CD8-positive, alpha-beta memory T cell (primary cell): ENCODE results near the gene CLEC4C. TPM values are rescaled to one million over a fixed set of nuclear protein-coding genes. Genes with fewer than 3 reads are reported as not detected.
A peak's percentile ranks its signal among the peaks of the same experiment; 100 is the strongest.

ENCODE experiments used
- CTCF ChIA-PET: fragments of 350-600 bp; sonication (Branson Sonifier 250); formaldehyde crosslinking; loops from one replicate; lab custom pipeline; 2021; ENCODE audit warnings: antibody characterized with exemption; lab: Charles Lee
- POLR2A ChIA-PET: fragments of 350-600 bp; sonication (Branson Sonifier 250); formaldehyde crosslinking; loops from one replicate; lab custom pipeline; 2021; ENCODE audit warnings: antibody characterized with exemption; lab: Charles Lee
- DNase-seq, 5 donors: peaks; one replicate each; pipeline versions ENCODE4 v3.0.0 to v3.0.0-alpha.2; 2020 to 2022; ENCODE audit warnings: mixed read lengths in 1 of 5
- H3K27ac ChIP-seq: one replicate; pipeline ENCODE4 v1.7.0; 2013; ENCODE audit warnings: low read depth, mild to moderate bottlenecking, low read length, moderate library complexity
- H3K27me3 ChIP-seq: 2 replicates; pipeline ENCODE4 v1.7.0; 2013; ENCODE audit warnings: low read length, mild to moderate bottlenecking; ENCODE audit not compliant: insufficient read depth, poor library complexity, severe bottlenecking
- H3K36me3 ChIP-seq: 2 replicates; pipeline ENCODE4 v1.7.0; 2013; ENCODE audit warnings: mild to moderate bottlenecking, low read length, moderate library complexity; ENCODE audit not compliant: insufficient read depth
- H3K4me1 ChIP-seq: 2 replicates; pipeline ENCODE4 v1.7.0; 2013; ENCODE audit warnings: mild to moderate bottlenecking, low read length, moderate library complexity; ENCODE audit not compliant: insufficient read depth
- H3K4me3 ChIP-seq: 2 replicates; pipeline ENCODE4 v1.7.0; 2013; ENCODE audit warnings: mild to moderate bottlenecking, low read length
- H3K9me3 ChIP-seq: 2 replicates; pipeline ENCODE4 v1.7.0; 2013; ENCODE audit warnings: mild to moderate bottlenecking, low read length
- H3K27ac Mint-ChIP-seq, 8 donors: one replicate each; pipeline ENCODE4 v1.8.0; 2020 to 2021; ENCODE audit warnings: mixed read lengths in 8 of 8, mild to moderate bottlenecking in 6 of 8, inconsistent platforms in 3 of 8, moderate library complexity in 3 of 8
- H3K27me3 Mint-ChIP-seq, 2 donors: one replicate each; pipeline ENCODE4 v1.8.0; 2020 to 2021; ENCODE audit warnings: mixed read lengths in 2 of 2, mild to moderate bottlenecking in 1 of 2, moderate library complexity in 1 of 2
- H3K36me3 Mint-ChIP-seq, 3 donors: one replicate each; pipeline ENCODE4 v1.8.0; 2020 to 2021; ENCODE audit warnings: mixed read lengths in 3 of 3, inconsistent platforms in 1 of 3, mild to moderate bottlenecking in 1 of 3
- H3K4me1 Mint-ChIP-seq, 3 donors: one replicate each; pipeline ENCODE4 v1.8.0; 2020 to 2021; ENCODE audit warnings: mixed read lengths in 3 of 3, inconsistent platforms in 1 of 3, mild to moderate bottlenecking in 1 of 3
- H3K4me3 Mint-ChIP-seq, 7 donors: one replicate each; pipeline ENCODE4 v1.8.0; 2020 to 2021; ENCODE audit warnings: mixed read lengths in 7 of 7, mild to moderate bottlenecking in 6 of 7, moderate library complexity in 4 of 7, inconsistent platforms in 2 of 7
- H3K9me3 Mint-ChIP-seq, 5 donors: one replicate each; pipeline ENCODE4 v1.8.0; 2020 to 2022; ENCODE audit warnings: mixed read lengths in 5 of 5, mild to moderate bottlenecking in 3 of 5, moderate library complexity in 2 of 5, inconsistent platforms in 1 of 5
- polyA plus RNA-seq: library from polyadenylated mRNA; unstranded; fragments of 300-500 nt; fragmentation: Illumina TruSeq; gene quantifications from one replicate; pipeline ENCODE4 v1.2.3, GENCODE V29; 2021
- total RNA-seq, 2 experiments: library from RNA; stranded (reverse); gene quantifications; one replicate each; pipeline ENCODE4 v1.2.3, GENCODE V29; 2021

Gene CLEC4C
- total and polyA plus RNA-seq, 3 experiments from 2014 or later: not detected

- Mint-ChIP-seq H3K9me3 (no peaks in the 10 kb centered on the region), H3K4me3 (no peak overlapping the region), H3K36me3 (no peaks in the 10 kb centered on the region), H3K4me1 (peaks cover 0 to 9% (median 8%) of the 10 kb centered on the region in 3 donors), H3K27ac (no peak overlapping the region), H3K27me3 (peaks cover 10 to 17% of the 10 kb centered on the region in 2 donors)
- no peak overlapping the region for H3K27ac ChIP-seq
- POLR2A ChIA-PET: no interaction called here
- H3K27me3 ChIP-seq: no peaks in the 10 kb centered on the region
- H3K36me3 ChIP-seq: no peaks in the 10 kb centered on the region
- no peak for DNase-seq
- H3K9me3 ChIP-seq: no peaks in the 10 kb centered on the region
- no peaks in the 10 kb centered on the region for H3K4me1 ChIP-seq
- CTCF ChIA-PET: no interaction called here
- no peak overlapping the region for H3K4me3 ChIP-seq
Observed at GRCh38 chr12:7694556-7695236, 52.5 kb downstream of the CLEC4C start.

- no peak for DNase-seq
Observed at GRCh38 chr12:7693793-7694192, 53.4 kb downstream of the CLEC4C start.

GRCh38 chr12:7681535-7681934 lies 65.6 kb downstream of the CLEC4C start:
- no peaks in the 10 kb centered on the region for H3K36me3 ChIP-seq
- CTCF ChIA-PET: no interaction called here
- no peaks in the 10 kb centered on the region for H3K27me3 ChIP-seq
- no peaks in the 10 kb centered on the region for H3K9me3 ChIP-seq
- H3K27ac ChIP-seq: no peak overlapping the region
- H3K4me3 ChIP-seq: no peak overlapping the region
- Mint-ChIP-seq H3K27ac (peak overlapping the region in 2 of 8 donors; percentile 24 to 36), H3K27me3 (peaks cover 2 to 6% of the 10 kb centered on the region in 2 donors), H3K4me1 (peaks cover 7 to 11% (median 9%) of the 10 kb centered on the region in 3 donors), H3K4me3 (no peak overlapping the region), H3K9me3 (no peaks in the 10 kb centered on the region), H3K36me3 (no peaks in the 10 kb centered on the region)
- H3K4me1 ChIP-seq: no peaks in the 10 kb centered on the region
- POLR2A ChIA-PET: no interaction called here
- DNase-seq: no peak

More at GRCh38 chr12:7693793-7694192, 53.4 kb downstream of the CLEC4C start:
- ChIA-PET CTCF (no interaction called here), POLR2A (no interaction called here)
- Histone ChIP-seq H3K36me3 (no peaks in the 10 kb centered on the region), H3K4me3 (no peak overlapping the region), H3K4me1 (no peaks in the 10 kb centered on the region), H3K27me3 (no peaks in the 10 kb centered on the region), H3K9me3 (no peaks in the 10 kb centered on the region), H3K27ac (no peak overlapping the region)
- Mint-ChIP-seq H3K27ac (no peak overlapping the region), H3K4me1 (peaks cover 0 to 9% (median 8%) of the 10 kb centered on the region in 3 donors), H3K27me3 (peaks cover 10 to 21% of the 10 kb centered on the region in 2 donors), H3K36me3 (no peaks in the 10 kb centered on the region), H3K9me3 (no peaks in the 10 kb centered on the region), H3K4me3 (no peak overlapping the region)

Other genes with a start within 250 kb of the CLEC4C start
- 1 to 10 TPM; 3.0 to 5.6 TPM for gene CD163, start 243.6 kb downstream of the CLEC4C start, total RNA-seq
- gene CD163, start 243.6 kb downstream of the CLEC4C start, polyA plus RNA-seq: not detected
- not detected for gene APOBEC1, start 81.5 kb downstream of the CLEC4C start, total RNA-seq
- gene APOBEC1, start 81.5 kb downstream of the CLEC4C start, polyA plus RNA-seq: not detected
- gene GDF3, start 51.6 kb downstream of the CLEC4C start, total RNA-seq: not detected
- not detected for gene GDF3, start 51.6 kb downstream of the CLEC4C start, polyA plus RNA-seq
- not detected for gene DPPA3, start 35.9 kb downstream of the CLEC4C start, total RNA-seq
- gene DPPA3, start 35.9 kb downstream of the CLEC4C start, polyA plus RNA-seq: not detected
- not detected for gene NANOGNB, start 17.8 kb upstream of the CLEC4C start, total RNA-seq
- gene NANOGNB, start 17.8 kb upstream of the CLEC4C start, polyA plus RNA-seq: not detected
- gene NANOG, start 42.0 kb upstream of the CLEC4C start, total RNA-seq: not detected
- gene NANOG, start 42.0 kb upstream of the CLEC4C start, polyA plus RNA-seq: not detected
- gene SLC2A14, start 125.5 kb upstream of the CLEC4C start, total RNA-seq: under 1 TPM; 0.13 to 0.15 TPM
- gene SLC2A14, start 125.5 kb upstream of the CLEC4C start, polyA plus RNA-seq: not detected
- 100 to 1,000 TPM; 105 to 106 TPM for gene SLC2A3, start 188.8 kb upstream of the CLEC4C start, total RNA-seq
- 96.6 TPM for gene SLC2A3, start 188.8 kb upstream of the CLEC4C start, polyA plus RNA-seq